ENCODE measurements around the gene SEC11A.
"Not testable (repeated sequence)": the region's sequence is repeated elsewhere in the genome, so short reads cannot be mapped to it uniquely, and the experiment has no call there.

SEC11A gene

DNA sequence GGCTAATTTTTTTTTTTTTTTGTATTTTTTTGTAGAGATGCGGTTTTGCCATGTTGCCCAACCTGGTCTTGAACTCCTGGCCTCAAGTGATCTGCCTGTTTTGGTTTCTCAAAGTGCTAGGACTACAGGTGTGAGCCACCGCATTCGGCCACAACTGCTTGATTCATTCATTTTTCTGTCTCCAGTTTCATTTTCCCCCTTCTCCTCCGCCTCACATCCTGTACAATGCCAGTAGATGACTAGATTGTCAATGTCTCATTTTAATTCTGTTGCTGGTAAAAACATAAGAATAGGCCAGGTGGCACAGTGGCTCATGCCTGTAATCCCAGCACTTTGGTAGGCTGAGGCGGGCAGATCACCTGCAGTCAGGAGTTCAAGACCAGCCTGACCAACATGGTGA lies 20.4 kb upstream of the SEC11A start:
- DNase-seq = no peak

DNA sequence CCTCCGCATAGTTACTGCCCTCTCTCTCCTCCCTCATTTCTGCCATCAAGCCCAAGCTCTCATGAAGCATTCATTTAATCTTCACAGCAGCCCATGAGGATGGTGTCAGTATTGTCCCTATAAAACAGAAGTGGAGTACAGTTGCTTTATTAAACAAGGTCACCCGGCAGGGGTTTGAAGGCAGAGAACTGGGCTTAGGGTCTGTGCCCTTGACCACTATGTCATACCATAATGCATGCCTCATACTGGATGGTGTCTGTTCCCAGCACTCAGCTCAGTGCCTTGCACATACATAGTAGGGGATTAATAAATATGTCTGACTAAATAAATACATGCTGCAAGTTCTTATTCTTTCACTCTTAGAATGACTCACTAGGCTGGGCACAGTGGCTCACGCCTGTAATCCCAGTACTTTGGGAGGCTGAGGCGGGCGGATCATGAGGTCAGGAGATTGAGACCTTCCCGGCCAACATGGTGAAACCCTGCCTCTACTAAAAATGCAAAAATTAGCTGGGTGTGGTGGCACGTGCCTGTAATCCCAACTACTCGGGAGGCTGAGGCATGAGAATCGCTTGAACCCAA lies 19.6 kb upstream of the SEC11A start:
- DNase-seq = not testable (repeated sequence)

DNA sequence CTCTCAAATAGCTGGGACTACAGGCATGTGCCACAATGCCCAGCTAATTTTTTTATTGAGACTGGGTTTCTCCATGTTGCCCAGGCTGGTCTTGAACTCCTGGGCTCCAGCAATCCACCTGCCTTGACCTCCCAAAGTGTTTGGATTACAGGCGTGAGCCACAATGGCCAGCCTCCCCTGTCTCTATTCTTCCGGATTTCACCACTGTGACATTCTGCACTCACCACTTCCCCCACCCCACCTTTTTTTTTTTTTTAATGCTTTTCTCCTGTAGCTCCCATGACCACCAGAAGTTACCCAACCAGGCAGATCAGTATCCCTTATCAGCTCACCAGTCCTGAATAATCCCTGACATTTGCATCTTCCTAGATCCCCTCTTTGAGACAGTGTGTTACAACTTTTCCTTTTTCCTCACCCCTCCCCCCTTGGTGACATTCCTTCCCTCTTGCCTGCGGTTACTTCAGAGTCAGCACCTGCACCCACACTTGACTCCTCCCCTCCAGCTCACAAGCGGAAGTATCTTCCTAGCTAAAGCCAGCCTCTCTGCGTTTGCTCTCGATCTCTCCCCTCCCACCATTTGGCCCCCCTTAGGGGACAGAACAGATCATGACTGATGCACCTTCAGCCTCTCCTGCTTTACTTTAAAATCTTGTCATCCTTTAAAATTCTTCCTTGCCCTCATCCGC lies 19.0 kb upstream of the SEC11A start:
- DNase-seq = peak; percentile 32

DNA sequence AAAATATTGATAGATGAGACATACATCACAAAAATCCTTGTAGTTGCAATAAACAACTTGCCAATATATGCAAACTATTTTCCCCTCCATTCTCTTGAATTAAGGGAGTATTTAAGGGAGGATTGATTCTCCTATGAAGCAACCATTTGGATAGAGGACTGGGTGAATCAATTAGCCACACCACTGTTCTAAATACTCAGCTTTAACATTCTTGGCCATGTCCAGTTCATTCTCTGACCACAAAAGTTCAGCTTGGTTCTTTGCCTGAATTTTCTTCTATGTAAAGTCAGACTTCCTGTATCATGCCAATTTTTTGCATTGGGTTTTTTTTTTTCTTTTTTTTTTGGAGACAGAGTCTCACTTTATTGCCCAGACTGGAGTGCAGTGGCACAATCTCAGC lies 15.8 kb upstream of the SEC11A start:
- no peak for DNase-seq

DNA sequence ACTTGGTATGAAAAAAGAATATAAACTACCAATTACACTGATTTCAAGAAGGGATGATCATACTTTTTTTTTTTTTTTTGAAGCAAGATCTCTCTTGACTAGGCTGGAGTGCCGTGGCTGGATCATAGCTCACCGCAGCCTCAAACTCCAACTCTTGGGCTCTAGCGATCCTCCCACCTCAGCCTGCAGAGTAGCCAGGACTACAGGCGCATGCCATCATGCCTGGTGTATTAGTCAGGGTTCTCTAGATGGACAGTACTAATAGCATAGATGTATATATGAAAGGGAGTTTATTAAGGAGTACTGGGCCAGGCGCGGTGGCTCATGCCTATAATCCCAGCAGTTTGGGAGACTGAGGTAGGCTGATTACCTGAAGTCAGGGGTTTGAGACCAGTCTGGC lies 11.5 kb upstream of the SEC11A start:
- DNase-seq = no peak

DNA sequence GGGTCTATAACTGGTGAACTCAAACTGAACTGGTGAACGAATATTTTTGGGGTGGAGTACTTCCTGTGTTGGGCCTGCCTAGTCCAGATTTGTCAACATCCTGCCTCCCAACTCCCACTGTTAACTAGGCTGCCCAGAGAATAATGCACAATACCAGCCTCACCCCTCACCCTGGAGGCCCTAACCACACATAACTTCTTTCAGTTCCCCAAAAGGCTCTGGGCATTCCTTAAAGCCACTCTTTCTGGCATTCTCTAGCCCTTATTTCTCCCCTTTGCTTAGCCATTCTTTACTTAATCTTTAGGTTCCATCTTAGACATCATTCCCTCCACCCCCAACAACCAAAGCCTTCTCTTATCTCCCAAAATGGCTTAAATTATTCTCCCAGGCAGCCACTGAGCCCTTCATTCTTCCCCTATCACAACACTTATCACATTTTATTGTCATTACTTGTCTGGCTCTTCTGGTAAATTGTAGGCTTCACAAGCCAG lies 9.1 kb upstream of the SEC11A start:
- no peak for DNase-seq

DNA sequence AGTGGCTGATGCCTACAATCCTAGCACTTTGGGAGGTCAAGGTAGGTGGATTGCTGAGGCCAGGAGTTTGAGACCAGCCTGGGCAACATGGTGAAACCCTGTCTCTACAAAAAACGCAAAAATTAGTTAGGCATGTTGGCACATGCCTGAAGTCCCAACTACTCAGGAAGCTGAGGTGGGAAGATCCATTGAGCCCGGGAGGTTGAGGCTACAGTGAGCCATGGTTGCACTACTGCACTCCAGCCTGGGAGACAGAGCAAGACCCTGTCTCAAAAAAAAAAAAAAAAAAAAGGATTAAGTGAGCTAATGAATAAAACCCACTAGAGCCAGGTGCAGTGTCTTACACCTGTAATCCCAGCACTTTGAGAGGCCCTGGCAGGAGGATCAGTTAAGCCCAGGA lies 6.7 kb upstream of the SEC11A start:
- no peak for DNase-seq

DNA sequence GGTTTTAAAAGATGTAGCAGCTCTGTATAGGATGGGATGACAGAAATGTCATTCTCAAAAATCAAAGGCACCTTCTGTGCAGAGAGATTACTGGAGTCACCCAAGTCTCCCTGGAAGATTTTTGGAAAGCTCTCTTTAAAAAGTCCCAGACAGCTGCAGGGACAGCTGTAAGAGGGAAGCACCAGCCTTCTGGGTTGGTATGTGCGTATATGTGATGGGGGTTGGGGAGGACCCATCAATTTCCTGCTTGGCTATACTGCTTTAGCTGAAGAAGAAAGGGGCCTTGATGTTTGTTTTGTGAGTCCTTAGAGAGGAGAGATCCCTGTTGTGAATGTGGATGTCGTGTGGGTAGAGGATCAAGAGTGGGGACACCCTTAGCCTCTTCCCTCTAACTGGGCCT lies 5.4 kb upstream of the SEC11A start:
- DNase-seq = no peak

DNA sequence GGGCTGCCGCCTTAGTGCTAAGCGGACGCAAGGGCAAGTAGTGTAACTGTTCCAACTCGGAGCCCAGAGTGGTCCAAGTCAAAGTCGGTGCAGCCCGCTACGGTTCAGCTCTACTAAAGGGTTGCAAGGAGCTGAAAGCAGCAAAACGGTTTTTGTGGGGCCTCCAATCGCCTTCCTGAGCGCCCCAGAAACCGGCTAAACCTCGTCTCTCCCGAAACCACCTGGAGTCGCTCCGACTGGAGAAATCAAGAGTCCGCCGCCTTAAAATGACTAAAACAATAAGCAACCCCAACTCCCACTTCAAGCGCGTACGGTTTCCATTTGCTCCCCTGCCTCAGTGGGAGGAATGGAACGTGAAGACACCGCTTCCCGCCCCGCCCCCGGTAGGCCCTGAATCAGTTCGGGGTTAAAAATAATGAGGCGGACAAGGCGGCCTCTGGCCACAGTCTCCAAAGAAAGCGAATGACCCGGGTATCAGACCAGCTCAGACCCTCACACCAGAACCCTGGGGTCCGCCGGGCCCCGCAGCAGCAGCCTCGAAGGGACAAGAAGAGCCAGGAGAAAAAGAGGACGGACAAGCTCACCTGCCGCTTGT lies 401 bp downstream of the SEC11A start:
- DNase-seq = peak; percentile 48

DNA sequence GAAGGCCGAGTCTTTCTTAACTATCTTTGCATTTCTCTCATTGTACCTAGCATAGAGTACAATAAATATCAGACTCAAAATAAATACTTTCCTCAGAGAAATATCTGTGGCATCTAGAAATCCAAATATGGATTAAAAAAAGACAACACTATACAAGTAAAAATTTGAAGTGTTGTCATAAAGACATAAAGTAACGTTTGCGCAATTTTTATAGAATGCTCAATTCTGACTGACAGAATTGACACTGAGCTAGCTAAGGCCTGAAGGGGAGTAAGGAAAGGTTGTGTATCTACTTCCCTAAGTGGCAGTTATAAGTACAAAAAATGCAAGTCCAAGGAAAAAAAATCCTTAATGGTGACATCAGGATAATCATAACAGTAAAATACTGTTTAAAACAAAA lies 1.1 kb downstream of the SEC11A start:
- DNase-seq = no peak

DNA sequence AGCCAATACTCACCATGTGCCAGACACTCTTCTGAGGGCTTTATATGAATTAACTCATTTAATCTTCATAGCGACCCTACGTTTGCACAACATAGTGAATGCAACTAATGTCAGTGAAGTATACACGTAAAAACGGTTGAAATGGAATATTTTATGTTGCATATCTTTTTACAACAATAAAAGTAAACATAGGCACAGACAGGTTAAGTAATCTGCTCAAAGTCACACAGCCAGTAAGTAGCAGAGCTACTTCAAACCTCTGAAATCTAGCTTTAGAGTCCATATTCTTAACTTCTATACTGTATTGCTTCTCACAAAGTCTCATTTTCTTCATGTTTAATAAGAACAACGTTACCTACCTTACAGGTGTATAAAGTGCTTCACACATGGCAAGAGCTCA lies 1.6 kb downstream of the SEC11A start:
- no peak for DNase-seq

DNA sequence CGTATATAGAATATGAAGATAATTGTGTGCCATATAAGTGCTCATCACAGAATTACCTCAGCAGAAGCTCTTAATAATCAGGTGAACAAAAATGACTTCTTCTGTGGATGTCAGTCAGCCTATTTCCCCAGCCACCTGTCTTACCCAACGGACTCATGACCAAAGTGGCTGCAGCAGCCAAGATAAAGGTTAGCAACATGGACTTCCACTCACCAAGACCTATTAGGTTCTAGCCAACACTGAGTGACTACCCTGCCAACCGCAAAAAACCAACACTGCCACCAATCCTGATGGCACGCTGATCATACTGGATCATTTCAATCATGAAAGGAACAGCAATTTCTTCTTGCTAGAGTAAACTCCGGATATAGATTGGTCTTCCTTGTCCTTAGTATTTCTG lies 12.1 kb downstream of the SEC11A start:
- DNase-seq = no peak

DNA sequence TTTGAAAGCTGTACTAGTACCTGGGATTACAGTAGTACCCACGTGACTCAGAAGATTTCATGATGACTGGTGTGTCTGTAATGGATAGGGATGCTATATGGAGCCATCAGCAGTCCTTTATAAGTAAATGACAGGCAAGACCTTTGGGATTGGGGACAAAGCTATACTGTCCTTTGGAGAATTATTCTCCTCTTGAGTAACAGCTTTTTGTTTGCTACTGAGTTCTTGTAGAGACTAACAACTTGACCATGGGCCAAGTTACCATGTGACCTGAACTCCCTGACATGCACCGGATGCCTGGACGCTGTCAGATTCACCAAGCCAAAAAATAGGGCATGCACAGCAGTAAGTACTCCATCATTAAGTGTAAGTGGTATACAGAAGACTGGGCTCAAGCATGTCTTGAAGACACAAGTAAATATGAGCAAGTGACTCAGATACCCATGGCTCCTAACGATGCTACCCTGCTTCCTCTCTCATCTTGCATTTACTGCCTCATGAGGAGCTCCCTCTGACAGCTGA lies 12.9 kb downstream of the SEC11A start:
- DNase-seq = no peak

DNA sequence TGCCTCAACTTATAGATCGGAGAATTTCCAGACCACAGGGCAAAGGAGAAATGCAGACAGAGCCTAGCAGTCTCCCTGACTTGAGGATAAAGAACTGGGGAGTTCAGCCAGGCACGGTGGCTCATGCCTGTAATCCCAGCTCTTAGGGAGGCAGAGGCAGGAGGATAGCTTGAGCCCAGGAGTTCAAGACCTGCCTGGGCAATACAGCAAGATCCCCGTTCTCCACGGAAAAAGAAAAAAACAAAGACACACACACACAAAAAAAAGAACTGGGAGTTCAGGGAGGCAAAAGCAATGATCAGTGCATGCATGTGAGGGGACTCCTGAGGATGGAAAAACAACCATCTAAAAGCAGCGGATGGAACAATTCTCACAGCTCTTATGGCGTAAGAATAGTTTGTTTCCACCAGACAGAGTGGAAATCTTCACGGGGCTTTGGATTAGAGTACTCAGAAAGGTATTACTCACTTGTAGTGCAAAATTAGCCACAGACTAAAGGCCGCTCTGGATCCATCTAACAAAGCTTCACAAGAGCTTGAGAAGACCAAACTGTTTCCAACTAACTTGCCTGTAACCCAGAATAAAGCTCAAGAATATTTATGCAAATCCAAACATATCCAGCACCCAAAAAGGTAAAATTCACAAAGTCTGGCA lies 16.3 kb downstream of the SEC11A start:
- no peak for DNase-seq

DNA sequence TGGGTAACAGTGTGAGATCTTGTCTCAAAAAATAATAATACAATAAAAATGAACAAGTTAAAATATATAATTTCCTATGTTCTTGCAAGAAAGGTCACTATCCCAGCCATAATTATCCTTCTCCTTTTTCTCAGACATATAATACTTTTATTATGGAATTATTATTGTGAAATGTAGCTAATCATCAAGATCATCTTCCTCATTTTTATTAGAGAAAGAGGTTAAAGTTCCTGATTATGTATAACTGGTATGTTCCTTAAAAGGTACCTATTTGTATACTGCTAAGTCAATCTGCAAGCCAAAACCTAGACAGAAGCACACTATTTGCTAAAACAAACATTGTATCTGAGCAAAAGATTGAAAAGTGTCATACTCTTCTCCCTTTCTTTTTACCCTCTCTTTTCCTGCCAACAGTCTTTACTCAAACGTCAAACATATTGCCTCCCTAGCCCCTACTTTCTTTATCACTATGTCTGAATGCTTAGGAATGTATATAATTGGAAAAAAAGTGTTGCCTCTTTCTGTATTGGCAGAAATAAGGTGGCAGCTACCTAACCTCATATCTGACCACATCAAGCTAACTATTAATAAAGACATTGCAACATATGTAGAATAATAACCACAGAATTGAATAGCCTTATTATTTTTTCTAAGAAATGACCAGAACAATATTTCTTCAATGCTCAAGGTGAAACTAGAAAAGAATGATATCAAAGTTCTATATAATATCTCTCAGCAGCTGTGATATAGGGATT lies 18.5 kb downstream of the SEC11A start:
- no peak for DNase-seq

DNA sequence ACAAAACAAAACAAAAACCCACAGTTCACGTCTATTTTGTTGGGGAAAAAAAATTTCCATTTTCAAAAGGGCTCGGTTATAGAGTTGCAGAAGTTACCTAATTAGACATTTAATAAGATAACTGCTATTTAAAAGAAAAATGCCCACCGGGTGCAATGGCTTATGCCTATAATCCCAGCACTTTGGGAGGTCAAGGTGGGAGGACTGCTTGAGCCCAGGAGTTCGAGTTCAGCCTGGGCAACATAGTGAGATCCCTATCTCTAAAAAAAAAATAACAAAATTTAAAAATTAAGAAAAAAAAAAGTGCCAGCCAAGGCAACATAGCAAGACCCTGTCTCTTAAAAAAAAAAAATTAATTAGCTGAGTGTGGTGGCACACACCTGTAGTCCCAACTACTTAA lies 19.2 kb downstream of the SEC11A start:
- no peak for DNase-seq

DNA sequence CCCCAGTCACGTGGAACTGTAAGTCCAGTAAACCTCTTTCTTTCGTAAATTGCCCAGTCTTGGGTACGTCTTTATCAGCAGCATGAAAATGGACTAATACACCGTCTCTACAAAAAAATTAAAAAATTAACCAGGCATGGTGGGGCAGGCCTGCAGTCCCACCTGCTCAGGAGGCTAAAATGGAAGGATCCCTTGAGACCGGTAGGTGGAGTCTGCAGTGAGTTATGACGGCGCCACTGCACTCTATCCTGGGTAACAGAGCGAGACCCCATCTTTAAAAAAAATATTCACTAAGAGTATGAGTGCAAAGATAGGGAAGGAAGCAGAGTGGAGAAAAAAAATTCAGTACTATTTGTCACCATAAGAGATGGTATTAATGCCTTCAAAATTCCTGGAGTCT lies 25.6 kb downstream of the SEC11A start:
- no peak for DNase-seq

DNA sequence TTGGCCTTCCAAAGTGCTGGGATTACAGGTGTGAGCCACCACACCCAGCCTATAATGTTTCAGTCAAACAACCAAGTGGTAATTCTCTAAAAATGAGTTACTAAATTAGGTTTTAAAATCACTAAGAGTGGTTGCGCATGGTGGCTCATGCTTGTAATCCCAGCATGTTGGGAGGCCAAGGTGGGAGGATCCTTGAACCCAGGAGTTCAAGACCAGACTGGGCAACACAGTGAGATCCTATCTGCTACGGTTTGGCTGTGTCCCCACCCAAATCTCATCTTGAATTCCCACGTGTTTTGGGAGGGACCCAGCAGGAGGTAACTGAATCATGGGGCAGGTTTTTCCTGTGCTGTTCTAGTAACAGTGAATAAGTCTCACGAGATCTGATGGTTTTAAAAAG lies 26.1 kb downstream of the SEC11A start:
- no peak for DNase-seq

DNA sequence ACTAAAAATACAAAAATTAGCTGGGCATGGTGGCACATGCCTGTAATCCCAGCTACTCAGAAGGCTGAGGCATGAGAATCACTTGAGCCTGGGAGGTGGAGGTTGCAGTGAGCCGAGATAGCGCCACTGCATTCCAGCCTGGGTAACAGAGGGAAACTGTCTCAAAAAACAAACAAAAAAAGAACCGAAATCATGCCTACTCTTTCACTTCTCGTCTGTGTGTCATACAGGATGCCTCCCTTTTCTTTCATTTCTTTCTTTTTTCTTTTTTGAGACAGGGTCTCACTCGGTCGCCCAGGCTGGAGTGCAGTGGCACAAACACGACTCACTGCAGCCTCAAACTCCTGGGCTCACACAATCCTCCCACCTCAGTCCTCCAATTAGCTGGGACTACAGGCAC lies 29.5 kb downstream of the SEC11A start:
- not testable (repeated sequence) for DNase-seq

DNA sequence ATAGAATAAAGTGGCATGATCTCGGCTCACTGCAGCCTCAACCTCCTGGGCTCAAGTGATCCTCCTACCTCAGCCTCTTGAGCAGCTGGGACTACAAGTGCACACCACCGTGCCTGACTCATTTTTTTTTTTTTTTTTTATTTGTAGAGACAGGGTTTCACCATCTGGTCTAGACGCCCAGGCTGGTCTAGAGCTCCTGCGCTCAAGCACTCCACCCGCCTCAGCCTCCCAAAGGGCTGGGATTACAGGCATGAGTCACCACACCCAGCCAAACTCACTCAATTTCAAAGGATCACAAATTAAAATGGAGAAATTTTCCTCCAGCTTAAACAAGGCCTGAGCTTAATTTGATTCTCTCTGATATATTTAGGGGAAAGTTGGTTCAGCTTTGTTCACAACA lies 30.6 kb downstream of the SEC11A start:
- peak; percentile 94 for DNase-seq

DNA sequence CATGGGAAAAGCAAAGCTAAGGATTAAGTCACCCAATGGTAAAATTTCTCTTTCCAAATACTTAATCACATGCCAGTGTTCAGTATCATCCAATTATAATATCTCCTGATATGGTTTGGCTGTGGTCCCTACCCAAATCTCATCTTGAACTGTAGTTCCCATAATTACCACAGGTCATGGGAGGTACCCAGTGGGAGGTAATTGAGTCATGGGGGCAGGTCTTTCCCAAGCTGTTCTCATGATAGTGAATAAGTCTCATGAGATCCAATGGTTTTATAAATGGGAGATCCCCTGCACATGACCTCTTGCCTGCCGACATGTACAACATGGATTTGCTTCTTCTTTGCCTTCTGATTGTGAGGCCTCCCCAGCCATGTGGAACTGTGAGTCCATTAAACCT lies 31.8 kb downstream of the SEC11A start:
- no peak for DNase-seq

DNA sequence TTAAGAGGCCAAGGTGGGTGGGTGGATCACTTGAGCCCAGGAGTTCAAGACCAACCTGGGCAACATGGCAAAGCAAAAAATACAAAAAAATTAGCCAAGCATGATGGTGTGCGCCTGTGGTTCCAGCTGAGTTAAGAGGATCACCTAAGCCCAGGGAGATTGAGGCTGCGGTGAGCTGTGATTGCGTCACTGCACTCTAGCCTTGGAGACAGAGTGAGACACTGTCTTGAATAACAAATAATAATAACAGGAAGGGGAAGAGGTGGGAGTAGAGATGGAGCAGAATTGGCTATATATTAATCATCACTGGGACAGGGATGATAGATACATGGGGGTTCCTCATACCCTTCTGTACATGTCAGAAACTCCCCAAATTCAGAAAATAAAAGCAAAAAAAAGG lies 34.1 kb downstream of the SEC11A start:
- DNase-seq = no peak

DNA sequence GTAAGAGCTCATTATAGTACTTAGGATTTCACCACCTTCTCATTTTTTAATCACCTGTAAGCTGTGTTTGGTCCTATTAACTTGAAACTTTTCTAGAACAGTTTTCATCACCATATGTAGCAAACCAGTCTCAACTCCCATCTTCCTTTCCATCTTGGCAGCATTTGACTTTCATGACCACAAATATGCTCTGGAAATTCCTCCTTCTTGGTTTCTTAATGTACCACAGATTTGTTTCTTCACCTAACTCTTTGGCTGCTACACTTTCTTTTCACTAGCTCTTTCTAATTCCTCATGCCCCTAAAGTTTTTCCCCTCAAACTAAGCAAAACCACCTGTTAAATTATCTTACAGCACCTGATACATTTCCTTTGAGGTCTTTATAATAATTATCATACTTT lies 44.7 kb downstream of the SEC11A start:
- DNase-seq = no peak
